GM11168 (cell line): ENCODE measurements around the gene HEATR1.
"Not testable (repeated sequence)": the region's sequence is repeated elsewhere in the genome, so short reads cannot be mapped to it uniquely, and the experiment has no call there.

Experiments
- in situ Hi-C: fragments of 300-500 bp; cut with MboI; formaldehyde crosslinking; loops from one replicate; pipeline ENCODE4 v1.12.0; 2022; ENCODE audit warnings: low sequenced_read_pairs; ENCODE audit not compliant: unreplicated experiment

Gene HEATR1

DNA sequence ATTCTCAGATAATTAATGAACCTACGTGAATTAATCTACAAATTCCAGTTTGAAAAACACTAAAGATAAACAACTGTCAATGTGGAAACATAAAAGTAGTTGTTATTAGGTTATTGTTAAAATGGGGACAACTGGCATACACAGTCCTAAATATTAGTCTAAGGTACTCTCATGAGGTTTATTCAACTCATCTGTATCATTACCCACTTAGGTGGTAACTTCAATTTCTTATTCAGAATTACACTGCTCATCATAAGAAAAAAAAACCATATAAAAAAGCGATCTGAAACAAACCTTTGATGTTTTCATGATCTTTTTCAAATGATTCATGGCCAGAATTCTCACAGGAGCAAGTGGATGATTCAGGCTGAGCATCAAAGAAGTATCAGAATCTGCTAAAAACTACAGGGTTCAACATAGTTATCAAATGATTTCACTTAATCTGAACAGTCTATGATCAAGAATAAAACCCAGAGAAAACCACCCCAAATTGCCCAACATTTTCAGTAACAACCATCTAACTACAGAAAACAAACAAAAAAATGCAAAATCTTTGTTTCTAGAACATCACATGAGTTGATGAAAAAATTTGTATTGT, 13.7 kb downstream of the HEATR1 start:
- in situ Hi-C loops, result no loop called here

DNA sequence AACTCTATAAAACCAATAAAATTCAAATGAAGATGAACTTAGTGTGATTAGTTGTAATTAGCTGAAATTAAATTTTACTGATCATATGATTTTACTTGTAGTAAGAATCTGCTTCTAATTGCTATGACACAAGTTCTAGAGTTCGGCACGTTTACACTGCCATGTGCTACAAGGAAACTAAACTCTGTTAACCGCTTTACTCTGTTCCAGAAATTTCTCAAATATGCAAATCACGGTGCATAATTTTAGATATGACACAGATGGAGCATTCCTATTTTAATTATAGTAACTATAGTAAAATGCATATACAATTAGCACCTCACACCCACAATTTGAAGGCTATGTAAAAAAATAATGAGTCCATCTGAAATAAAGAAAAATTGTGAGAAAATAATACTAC, 14.8 kb downstream of the HEATR1 start:
- in situ Hi-C loops, result no loop called here

DNA sequence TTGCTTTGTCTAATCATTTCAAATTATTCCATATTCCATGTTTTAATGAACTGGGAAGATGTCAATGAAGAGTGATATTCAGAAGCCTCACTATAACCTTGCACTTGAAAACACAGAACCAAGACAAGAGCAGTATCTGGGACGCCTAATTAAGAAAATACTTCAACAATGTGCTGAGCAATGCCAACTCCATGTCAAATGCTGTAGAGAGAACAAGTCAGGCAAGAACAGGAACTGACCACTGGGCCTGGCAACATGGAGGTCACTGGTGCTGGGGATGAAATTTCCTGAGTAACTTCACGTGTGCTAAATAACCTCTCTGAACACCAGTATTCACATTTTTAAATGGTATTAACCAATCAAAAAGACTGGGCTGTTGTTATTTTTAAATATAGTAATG, 22.8 kb downstream of the HEATR1 start:
- in situ Hi-C loops, result no loop called here

GRCh38 chr1:236580404-236580803, 23.9 kb downstream of the HEATR1 start:
- in situ Hi-C loops, result not testable (repeated sequence)

- in situ Hi-C loops, result no loop called here
These were observed 25.7 kb downstream of the HEATR1 start for GRCh38 chr1:236578661-236579060.

GRCh38 chr1:236577041-236577440, 27.3 kb downstream of the HEATR1 start:
- in situ Hi-C loops, result not testable (repeated sequence)

DNA sequence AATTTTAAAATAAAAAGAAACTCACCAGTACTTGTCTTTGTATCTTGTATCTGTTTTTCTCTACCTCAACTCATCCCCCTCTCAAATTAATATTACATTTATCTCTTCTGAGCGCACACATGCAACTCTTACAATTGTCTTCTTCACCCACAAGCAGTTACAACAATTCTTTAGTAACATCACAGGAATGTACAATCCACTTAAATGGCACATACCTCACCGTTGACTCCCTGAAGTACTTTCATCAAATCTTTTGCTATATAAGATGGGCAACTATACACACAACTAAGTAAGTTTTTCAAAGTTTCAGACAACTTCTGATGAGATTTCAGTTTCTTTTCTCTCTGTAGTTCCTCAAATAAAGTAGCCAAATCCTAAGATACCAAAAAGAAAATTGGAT, 28.3 kb downstream of the HEATR1 start:
- in situ Hi-C loops, result no loop called here

GRCh38 chr1:236575523-236575922, 28.8 kb downstream of the HEATR1 start:
- in situ Hi-C loops, result no loop called here

DNA sequence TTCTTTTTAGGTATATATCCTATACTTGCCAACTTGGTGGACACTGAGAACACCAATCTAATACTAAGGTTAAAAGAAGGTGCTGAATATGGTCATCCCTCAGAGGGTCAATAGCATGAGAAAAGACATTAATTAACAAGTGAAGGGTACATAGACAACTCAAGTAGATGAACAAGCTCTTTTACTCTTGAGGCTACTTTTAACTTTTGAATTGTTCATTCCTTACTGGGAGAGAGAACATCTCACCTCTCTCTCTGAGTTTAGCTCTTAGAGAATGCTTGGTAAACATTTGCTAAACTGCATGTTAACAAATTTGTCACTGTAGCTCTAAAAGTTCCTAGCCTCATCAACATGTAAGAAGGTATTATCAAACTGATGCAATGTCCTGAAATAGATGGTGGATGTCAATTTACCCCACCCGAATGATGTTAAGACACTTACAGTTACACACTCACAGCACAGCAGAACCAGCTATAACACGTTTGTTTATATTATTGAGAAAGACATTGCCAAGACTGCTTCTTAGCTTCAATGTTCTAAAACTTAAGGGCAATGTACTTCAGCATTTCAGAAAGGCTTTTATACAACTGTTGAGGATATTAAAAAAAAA, 35.9 kb downstream of the HEATR1 start:
- in situ Hi-C loops, result no loop called here

DNA sequence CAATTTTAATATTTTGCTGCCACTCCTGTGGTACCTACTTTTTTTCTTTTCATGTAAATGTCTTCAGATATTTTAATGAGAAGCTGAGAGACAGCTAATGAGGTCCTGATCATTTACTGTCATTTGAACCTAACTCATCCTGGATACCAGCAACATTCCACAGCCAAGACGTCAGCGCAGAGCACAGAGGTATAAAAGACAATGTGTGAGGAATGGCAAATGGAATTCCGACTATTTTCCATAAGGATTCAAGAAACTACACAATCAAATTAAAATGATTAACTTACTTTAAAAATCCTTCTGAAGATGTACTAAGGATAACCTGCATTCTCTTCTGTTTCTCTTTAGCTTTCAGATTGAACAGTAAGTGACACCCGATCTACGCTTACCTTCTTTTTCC, 38.8 kb downstream of the HEATR1 start:
- in situ Hi-C loops, result no loop called here

DNA sequence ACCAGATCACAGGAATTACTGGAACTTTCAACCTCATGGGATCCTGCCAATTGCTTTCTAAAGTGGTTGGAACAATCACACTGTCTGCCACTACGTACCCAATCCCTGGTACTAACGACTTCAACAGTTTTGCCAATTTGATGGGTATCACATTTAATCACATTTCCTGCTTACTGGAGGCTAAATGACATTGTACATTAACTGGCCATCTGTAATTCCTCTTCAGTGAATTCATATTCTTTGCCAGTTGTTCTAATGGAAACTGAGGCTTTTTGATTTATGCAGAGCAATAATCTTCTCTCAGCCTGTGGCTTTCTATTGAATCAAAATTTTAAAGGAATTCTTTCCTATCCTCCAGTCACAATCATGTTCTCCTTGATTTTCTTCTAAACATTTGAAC, 42.3 kb downstream of the HEATR1 start:
- in situ Hi-C loops, result no loop called here

GRCh38 chr1:236560213-236560771, 44.0 kb downstream of the HEATR1 start:
- in situ Hi-C loops, result no loop called here

DNA sequence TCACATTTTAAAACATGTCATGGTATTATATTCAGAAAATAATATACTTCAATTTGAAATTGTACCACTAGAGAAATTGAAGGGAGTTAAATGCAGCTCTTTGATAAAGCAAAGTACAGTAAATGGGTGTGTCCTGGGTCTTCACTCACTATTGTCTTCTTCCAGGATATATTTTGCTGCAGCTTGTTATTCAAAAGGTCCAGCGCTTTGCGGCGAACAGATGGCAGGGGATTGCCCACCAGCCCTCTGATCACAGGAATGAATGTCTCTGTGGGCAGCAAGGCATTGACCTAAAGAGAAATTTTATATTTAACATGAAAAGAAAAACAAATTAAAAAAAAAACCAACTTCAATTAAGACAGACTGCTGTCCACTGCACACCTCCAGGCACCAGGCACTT, 45.5 kb downstream of the HEATR1 start:
- in situ Hi-C loops, result no loop called here

DNA sequence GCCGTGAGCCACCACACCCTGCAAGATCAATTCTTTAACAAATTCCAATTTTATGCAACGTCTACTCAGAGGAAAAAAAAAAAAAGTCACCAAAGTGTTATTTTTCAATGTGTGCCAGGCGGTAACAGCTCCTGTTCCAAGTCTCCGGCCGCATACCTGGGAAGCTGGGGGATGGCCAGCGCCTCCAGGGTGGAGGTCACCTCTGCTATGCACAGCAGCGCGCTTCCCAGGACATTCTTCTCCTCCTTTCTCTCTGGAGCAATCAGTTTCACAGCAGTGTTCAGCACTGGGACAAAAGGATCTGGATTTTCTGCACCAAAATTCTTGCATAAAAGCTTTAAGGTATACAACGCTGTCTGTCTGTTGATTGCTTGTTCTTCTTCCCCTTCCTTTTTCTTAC, 46.2 kb downstream of the HEATR1 start:
- in situ Hi-C loops, result no loop called here

GRCh38 chr1:236556606-236557005, 47.7 kb downstream of the HEATR1 start:
- in situ Hi-C loops, result no loop called here

DNA sequence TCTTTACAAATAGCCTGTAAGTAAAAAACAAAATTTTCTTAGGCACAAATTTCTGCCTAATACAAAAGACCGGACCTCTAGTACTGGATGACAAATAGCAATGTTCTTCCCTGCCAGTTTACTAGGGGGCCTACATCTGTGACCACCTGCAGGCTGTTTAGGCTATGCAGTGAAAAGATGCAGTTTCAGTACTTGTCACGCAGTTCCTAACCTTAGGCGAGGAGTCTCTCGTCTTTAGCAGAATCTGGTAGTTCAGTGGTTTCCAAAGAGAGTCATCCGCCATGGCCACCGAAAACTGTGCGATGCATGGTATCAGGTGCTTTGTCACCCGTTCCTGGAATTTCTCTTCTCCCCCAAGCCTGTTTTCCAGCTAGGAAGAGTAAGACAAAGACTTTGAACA, 50.9 kb downstream of the HEATR1 start:
- in situ Hi-C loops, result no loop called here

- in situ Hi-C loops, result no loop called here
These were observed 51.4 kb downstream of the HEATR1 start for GRCh38 chr1:236552901-236553300.

- in situ Hi-C loops, result no loop called here
These were observed 52.2 kb downstream of the HEATR1 start for GRCh38 chr1:236552096-236552495.

- in situ Hi-C loops, result no loop called here
These were observed 53.1 kb downstream of the HEATR1 start for GRCh38 chr1:236550961-236551851.

- in situ Hi-C loops, result no loop called here
These were observed 55.9 kb downstream of the HEATR1 start for GRCh38 chr1:236548452-236548851.

- in situ Hi-C loops, result no loop called here
These were observed 58.6 kb downstream of the HEATR1 start for GRCh38 chr1:236545621-236546169.
